22Rv1 (cell line): ENCODE measurements around the gene SPEF2.

Experiments
- CTCF ChIP-seq: fragments of 450-650 bp; IDR thresholded peaks from 2 replicates; pipeline ENCODE4 v1.5.1; 2017; ENCODE audit warnings: mild to moderate bottlenecking
- ZFX ChIP-seq: fragments of 450-650 bp; IDR thresholded peaks from 2 replicates; pipeline ENCODE4 v1.6.1; 2017; ENCODE audit warnings: antibody characterized with exemption, borderline replicate concordance

GRCh38 chr5:35623991-35624390 lies 6.3 kb downstream of the SPEF2 start:
- TF ChIP-seq CTCF = no peak
- TF ChIP-seq ZFX = no peak
